ENCODE results near the gene ADRA2A.

Gene ADRA2A

GRCh38 chr10:111076682-111077478 is at the start of gene ADRA2A:
Gene ADRA2A (plus strand): TSS chr10:111077029. CDS start chr10:111077997, 968 bp downstream.
- peak; percentile 39 for DNase-seq

- DNase-seq, result no peak
Measured at GRCh38 chr10:111030042-111030750, 46.6 kb upstream of the ADRA2A start.

- DNase-seq, result no peak
Measured at GRCh38 chr10:111034598-111035310, 42.1 kb upstream of the ADRA2A start.

- no peak for DNase-seq
Measured at GRCh38 chr10:111035542-111035941, 41.3 kb upstream of the ADRA2A start.

- no peak for DNase-seq
Measured at GRCh38 chr10:111037858-111038257, 39.0 kb upstream of the ADRA2A start.

- no peak for DNase-seq
Measured at GRCh38 chr10:111039522-111039921, 37.3 kb upstream of the ADRA2A start.

- DNase-seq, result no peak
Measured at GRCh38 chr10:111057006-111057405, 19.8 kb upstream of the ADRA2A start.

- DNase-seq, result no peak
Measured at GRCh38 chr10:111063471-111063870, 13.4 kb upstream of the ADRA2A start.

- DNase-seq, result no peak
Measured at GRCh38 chr10:111072232-111072631, 4.6 kb upstream of the ADRA2A start.

GRCh38 chr10:111075577-111076185 is 1.1 kb upstream of the ADRA2A start:
- no peak for DNase-seq

- peak; percentile 56 for DNase-seq
Measured at GRCh38 chr10:111076191-111076681, 593 bp upstream of the ADRA2A start.

GRCh38 chr10:111077479-111077784 is 603 bp downstream of the ADRA2A start:
- no peak for DNase-seq

- DNase-seq, result peak; percentile 24
Measured at GRCh38 chr10:111077785-111078504, 1.1 kb downstream of the ADRA2A start.

- DNase-seq, result no peak
Measured at GRCh38 chr10:111078505-111079185, 1.8 kb downstream of the ADRA2A start.

GRCh38 chr10:111079241-111079760 is 2.5 kb downstream of the ADRA2A start:
- no peak for DNase-seq

- DNase-seq, result no peak
Measured at GRCh38 chr10:111079781-111080180, 3.0 kb downstream of the ADRA2A start.

- no peak for DNase-seq
Measured at GRCh38 chr10:111080224-111080623, 3.4 kb downstream of the ADRA2A start.

GRCh38 chr10:111081595-111081994 is 4.8 kb downstream of the ADRA2A start:
- no peak for DNase-seq

- DNase-seq, result no peak
Measured at GRCh38 chr10:111082102-111082975, 5.5 kb downstream of the ADRA2A start.
